GM19193 (cell line): Measurements from ENCODE around the gene MBOAT7.

Experiments
- POLR2A ChIP-seq: IDR thresholded peaks from 4 replicates; pipeline ENCODE4 v1.6.1; 2011; ENCODE audit not compliant: insufficient read depth, insufficient read length; ENCODE audit errors: extremely low read depth

Gene MBOAT7

DNA sequence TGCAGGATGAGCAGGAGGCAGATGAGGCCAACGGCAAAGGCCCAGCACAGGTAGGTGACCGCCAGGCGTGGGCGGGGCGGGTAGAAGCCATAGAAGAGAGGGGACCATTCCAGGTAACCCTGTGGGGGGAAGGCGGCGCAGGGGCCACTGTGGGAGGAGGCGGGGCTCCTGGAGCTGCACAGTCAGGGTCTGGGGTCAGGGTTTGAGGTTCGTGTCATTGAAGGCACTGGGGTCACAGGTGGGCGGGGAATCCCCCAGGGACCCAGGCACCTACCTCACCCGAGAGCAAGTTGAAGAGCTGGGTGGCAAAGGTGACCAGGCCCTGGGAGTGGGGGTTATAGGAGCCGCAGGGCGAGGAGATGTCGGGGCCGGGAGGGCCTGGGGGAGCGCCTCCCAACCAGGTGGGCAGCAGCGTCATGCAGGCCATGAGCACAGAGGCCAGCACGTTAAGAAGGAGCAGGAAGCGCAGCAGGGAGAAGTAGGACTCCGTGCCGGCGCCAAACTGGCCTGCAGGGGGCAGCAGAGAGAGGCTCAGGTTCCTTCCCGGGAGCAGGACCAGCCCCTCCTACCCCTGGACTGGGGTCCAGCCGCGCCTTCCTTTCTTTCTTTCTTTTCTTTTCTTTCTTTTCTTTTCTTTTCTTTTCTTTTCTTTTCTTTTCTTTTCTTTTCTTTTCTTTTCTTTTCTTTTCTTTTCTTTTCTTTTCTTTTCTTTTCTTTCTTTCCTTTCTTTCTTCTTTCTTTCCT is 21.0 kb downstream of the MBOAT7 start:
- TF ChIP-seq POLR2A: no peak

DNA sequence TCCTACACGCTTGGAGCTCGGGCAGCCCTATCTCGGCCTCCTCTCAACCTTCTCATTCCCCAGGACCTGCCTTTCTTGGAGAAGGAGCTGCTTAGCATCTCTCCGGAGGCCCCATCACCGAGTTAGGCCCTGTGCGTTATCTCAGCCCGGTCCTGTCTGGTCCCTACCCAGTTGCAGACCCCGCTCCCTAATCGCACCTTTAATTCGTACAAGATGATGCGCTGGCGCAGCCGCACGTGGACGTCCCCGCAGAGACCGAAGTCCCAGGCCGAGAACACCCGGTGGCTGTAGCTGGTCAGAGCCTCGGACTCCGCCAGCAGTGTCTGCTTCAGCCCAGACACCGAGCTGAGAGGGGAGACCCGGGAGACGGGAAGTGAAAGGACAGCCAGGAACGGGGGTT is 24.2 kb downstream of the MBOAT7 start:
- no peak for TF ChIP-seq POLR2A

DNA sequence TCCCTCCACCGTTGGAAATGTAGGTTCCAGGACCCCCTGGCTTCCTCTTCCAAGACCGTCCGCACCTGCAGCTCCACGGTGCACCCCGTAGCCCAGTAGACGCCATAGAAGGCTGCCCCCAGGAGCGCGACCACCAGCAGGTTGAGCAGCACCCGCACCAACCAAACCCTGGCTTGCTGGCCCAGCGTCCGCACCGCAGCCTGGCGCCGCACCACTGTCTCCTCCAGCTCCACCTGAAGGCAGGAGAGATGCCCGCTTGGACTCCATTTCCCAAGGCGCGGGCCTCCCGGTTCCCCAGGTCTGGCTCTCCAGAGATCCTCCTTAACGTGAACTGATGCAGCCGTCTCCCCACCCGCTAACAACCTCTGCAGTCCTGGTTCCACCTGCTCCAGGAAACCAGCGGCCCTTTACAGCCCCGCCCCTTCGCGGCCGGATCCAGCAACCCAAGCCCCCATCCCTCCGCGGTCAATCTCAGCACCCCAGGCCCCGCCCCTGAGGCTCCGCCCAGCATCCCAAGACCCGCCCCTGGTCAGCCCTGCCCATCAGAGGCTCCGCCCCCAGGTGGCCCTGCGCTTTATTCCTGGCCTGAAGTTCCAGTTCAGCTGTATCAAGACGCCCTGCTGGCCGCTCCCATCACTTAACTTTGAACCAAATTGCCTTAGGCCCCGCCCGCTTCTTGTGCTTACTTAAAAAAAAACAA is 24.9 kb downstream of the MBOAT7 start:
- TF ChIP-seq POLR2A: no peak

DNA sequence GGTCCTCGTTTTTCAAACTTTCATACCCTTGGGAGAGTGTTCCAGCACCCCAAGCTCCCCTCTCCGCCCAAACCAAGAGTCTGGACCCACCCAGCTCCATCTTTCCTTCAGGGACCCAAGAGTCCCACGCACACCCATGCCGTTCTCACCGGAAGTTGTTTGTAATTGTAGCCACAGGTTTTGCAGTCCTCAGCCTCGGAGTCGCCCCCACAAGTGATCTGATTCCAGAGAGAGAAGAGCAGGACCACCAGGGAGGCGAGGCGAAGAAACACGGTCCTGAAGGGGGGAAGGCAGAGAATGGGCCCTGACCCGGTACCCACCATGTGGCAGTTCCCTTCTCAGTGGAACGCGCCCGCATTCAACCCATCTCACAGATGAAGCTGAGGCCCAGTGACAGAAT is 26.5 kb downstream of the MBOAT7 start:
- TF ChIP-seq POLR2A: no peak

DNA sequence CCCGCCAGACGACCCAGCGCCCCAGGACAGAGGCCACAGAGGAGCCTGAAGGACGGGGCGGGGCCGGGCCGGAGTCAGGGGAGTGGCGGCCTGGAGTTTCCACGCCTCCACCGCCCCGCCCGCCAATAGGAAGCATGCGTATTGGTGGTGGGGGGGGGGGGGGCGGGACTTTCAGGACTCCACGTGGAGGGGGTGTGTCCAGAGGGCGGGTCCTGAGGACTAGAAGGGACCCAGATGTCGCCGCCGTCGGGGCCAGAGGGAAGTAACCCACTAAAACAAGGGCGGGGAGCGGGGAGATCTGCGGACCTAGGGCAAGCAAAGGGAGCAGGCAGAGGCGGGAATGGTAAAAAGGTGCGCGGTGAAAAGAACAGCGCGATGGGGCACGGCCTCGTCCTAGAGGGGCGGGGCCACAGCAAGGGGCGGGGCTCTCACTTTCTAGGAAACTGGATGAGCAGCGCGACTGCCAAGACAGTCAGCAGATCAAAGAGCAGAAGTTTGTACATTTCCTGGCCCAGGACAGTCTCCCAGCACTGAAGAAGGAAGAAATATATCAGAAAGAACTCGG is 27.1 kb downstream of the MBOAT7 start:
- TF ChIP-seq POLR2A: no peak

DNA sequence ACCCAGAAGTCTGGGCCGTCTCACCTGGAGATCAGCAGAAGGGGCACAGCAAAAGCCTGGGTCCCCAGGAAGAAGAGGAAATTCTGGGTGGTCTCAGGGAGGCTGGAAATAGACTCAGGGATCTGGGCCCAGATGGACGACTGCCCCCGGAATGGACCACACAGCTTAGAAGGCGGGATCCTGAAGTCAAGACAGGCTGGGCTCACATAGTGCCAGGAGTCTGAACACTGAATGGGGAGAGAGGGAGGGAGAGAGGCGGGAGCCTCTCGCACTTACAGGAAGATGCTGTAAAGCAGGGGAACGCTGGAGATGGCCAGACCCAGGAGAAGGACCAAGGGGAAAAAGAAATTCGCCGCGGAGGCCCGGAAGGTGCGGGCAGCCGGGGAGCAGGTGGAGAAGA is 28.5 kb downstream of the MBOAT7 start:
- TF ChIP-seq POLR2A: no peak

DNA sequence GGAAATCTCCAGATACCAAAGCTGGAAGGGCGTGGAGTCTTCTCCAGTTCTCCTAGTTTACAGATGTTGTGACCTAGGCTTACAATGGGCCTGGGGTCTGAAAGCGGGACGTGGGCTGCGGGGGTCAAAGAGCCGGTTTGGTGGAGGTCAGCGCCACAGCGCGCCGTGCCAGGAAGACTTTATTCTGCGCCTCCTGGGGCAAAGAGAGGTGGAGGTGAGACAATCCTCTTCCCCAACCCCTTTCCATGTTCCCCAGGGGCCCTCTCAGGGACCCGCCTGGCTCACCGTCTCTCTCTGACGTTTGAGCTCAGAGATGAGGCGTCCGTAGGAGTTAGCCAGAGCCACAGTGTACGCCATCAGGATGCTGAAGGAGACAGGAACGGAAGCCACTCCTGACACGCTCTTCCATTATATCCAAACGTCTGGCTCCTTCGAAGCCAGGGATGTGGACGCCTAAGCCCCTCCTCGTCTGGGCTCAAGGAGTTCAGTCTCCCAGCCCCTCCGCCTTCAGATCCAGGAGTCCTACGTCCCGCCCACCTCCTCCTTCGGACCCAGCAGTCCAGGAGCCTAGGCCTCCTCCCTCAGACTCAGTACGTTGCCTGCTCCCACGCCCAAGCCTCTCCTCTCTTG is 29.1 kb downstream of the MBOAT7 start:
- no peak for TF ChIP-seq POLR2A

DNA sequence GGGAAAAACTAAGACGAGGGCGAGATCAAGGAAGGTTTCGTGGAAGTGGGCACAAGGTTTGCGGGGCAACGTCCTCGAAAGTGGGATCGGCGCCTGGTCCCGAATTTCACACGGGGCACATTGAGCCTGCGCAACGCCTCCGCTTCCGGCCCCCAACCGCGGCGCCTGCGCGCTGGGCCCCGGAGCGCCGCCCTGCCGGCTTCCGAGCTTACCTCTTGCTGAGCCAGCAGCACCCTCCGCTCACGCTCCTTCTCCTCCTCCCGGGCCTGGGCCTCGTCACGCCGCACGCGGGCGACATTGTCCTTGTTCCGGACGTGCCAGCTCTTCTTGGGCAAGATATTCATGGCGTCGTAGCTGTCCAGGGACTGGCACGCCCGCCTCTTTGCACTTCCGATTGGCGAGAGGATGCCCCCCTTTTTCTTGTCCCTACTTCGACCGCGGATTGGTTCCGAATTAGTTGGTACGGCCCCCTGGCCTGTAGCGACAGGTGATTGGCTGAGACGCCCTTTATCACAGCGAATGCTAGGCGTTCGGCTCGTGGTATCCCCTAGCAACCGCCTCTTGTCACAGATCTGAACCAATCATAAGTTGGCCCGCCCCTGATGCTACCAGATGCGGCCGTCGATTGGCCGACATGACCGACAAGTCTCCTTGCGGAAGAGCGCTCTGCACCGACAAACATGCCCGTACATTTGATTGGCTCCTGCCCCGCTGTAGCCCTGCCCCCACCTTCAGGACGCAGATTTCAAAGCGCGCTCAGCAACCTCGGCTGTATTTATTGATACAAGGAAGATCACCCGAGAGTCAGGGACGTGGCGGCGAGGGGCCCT is 29.8 kb downstream of the MBOAT7 start, which contains the start of gene LENG1:
LENG1 (minus strand) TSS at position 370 of the 830 bp plus-strand sequence; CDS start at position 344, 26 bp downstream.
- TF ChIP-seq POLR2A: peak; percentile 87

DNA sequence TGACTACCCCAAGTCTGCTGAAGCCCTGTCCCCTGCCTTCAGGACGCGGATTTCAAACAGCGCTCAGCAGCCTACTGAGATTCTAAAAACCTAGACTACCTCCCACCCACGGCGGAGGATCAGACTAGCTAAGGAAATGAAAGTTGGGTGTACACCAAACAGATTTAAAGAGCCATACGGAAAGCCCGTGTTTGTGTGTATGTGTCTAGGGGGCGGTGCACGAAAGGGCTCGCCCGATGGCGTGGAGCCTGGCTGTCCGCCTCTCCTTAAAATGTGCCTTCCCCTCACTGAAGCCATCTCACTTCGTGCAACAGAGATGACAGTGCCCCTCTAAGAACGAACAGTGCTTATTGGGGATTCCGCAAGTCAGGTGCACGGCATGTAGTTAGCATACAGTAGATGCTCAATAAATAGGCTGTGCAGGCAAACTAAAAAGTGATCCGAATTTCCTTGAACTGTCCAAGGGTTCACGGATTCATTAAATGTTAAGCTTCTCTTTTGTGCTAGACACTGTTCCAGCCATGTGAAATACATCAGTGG is 30.5 kb downstream of the MBOAT7 start:
- no peak for TF ChIP-seq POLR2A

DNA sequence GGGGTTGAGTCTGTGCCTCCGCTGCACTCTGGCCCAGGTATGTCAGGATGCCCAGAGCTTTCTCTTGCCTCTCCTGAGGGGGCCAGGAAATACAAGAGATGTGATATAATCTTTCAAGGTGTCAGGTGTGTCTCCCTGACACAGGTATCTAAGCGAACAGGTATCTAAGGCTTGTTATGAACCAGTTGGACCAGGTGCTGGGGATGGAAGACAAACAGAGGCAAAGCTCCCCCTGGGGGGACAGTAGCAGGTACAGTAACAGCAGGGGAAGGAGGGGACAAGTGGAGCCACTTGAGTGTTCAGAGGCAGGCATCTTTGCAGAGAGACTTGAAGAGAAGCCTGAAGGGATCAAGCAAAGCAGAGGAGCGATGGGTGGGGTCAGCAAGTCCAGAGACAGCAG is 32.4 kb downstream of the MBOAT7 start:
- no peak for TF ChIP-seq POLR2A

DNA sequence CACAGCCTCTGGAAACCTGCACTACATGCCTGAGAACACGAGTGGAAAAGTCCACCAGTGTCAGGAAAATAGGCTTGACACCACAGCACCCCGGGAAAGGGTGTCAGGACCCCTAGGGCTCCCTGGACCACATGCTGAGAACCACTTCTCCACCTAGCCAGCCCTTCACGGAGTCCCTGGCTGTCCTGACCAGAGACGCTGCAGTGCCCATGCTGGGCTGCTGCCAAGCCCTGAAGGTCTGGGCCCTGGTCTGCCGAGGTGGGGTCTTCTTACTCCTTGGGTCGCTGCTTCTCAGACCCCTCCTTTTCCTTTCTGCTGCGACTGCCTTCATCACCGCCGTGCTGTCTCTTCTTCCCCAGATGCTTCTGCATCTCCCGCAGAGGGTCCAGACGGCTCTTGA is 32.9 kb downstream of the MBOAT7 start:
- no peak for TF ChIP-seq POLR2A

DNA sequence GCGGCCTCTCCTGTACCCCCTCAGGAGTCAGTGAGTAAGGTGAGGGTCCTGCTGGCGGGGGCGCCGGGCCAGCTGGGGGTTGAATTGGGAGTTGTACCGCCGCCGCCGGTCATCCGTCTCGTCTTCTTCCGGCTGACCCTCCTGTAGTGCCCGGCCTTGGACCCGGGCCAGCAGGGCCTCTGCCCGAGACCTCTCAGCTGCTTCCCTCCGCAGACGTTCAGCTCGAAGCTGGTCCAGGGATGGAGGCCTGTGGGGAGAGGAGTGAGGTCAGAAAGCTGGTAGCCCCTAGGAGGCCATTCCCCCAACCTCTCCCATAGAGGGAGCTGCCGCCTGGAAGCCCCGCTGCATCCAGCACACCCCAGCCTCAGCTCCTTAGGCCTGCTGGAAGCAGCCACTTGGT is 33.7 kb downstream of the MBOAT7 start:
- peak; percentile 25 for TF ChIP-seq POLR2A

DNA sequence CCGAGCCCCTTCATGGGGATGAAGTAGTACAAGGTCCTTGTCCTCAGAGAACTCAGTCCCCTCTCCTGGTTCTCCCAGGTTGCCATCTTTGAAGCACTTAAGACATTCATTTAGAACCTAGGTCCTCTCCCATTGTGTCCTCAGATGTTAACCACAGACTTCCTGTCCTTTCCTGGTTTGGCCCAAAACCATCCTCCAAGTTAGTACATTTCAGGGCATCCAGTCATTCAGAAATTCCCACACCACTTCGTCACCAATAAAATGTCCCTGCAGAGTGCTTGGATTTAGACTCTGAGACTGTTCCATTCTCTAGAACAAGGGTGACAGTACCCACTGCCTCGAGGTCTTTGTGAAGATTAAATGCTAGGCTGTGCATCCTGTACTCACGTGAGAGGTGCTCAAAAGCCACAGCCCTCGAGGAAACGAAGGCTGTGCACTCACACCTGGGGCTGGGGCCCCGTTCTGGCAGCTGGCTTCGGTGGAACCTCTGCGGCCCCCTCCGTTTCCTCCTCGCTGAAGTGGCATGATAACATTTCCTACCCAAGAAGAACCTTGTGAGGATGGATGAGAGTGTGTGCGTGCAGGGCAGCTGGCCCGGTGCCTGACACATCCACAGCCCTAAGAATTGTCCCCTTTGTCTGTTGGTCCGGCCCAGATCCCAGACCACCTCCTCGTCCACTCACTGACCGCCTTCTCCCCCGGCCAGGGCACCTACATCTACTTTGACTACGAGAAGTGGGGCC is 34.6 kb downstream of the MBOAT7 start:
- TF ChIP-seq POLR2A: no peak
